ENCODE data around the gene SLX4. TPM values are rescaled to one million over a fixed set of nuclear protein-coding genes. Genes with fewer than 3 reads are reported as not detected.

SLX4 gene
- total and polyA plus RNA-seq, 2 experiments from 2014 or later = 1.9 to 2.3 TPM

DNA sequence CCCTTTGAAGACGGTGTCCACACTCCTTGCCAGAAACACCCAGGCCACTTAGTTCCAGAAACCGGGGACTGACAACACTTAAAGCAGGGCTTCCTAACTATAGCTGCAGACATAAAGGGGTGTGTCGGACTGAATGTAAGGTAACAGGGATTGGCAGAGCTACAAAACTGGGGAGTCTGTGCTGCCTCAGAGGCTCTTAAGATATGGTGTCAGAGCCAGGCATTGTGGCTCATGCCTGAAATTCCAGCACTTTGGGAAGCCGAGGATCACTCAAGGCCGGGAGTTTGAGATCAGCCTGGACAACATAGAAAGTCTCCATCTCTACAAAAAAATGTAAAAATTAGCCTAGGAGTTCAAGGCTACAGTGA lies 20.0 kb downstream of the SLX4 start:
- H3K36me3 ChIP-seq (ENCODE audit: low read depth) = no peaks in the 10 kb centered on the region

DNA sequence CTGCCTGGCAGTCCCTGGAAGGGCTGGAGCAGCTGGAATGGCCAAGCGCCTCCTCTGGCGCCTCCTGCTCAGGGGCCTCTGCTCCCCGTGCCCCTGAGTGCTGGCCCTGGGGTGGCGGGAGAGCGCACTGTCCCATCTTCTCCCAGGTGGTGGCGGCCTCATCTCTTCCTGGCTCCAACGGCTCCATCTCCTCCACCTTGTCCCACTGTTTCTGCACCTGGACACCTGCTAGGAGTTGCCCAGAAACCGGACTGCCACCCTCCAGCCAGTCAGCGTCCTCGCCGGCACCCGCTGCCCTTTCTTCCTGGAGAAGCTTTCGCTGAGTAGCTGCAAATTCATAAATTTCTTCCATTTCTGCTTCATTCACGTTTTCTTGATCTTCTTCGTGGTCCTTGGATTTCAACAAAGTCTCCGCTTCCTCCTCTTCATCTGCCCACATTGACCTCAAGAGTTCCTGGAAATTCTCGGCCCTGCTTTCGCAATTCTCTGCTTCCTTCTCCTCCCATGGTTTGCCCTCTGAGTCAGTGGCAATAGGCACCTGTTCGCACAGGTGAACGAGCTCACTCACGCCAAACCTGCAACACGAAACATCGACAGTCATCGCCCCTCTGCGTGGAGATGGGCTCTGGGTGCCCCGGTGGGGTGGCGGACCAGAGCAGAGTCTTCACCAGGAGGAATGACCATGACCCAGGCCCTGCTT lies 20.5 kb downstream of the SLX4 start:
- no peak overlapping the region for H3K9ac ChIP-seq
- 93% methylated on average over 27 of the region's 27 CpGs for WGBS, 2 experiments (ENCODE audit: low coverage in 1 of 2, low lambda C conversion rate in 2 of 2, missing lambda C conversion rate in 2 of 2)
- no peaks in the 10 kb centered on the region for H3K4me1 ChIP-seq (ENCODE audit: insufficient read depth)
- no peaks in the 10 kb centered on the region for H3K27me3 ChIP-seq (replicated peaks; ENCODE audit: insufficient read depth)
- H4K20me1 ChIP-seq (ENCODE audit: insufficient read depth) = no peaks in the 10 kb centered on the region
- no peak overlapping the region for H3K4me3 ChIP-seq
- H3K4me2 ChIP-seq (ENCODE audit: unreplicated experiment) = no peak overlapping the region
- H3K9me2 ChIP-seq (ENCODE audit: insufficient read depth) = no peaks in the 10 kb centered on the region
- in situ Hi-C loops (cut with MboI) = no loop called here
- no peaks in the 10 kb centered on the region for H3K79me2 ChIP-seq (ENCODE audit: insufficient read depth)
- no peaks in the 10 kb centered on the region for H3K9me3 ChIP-seq (ENCODE audit: low read depth)
- TF ChIP-seq EZH2 (IDR thresholded peaks at IDR 0.05; ENCODE audit: insufficient read depth, poor library complexity, severe bottlenecking) (no peak), EZH2phosphoT487 (IDR thresholded peaks at IDR 0.05; ENCODE audit: insufficient read depth, low read depth) (no peak)
- no peaks in the 10 kb centered on the region for H3F3A ChIP-seq (ENCODE audit: insufficient read depth)
- no peak for DNase-seq
- no peak overlapping the region for H3K27ac ChIP-seq
- no peak overlapping the region for H2AFZ ChIP-seq
- H3K36me3 ChIP-seq (ENCODE audit: low read depth) = no peaks in the 10 kb centered on the region

More for the DNA sequence above, 20.0 kb downstream of the SLX4 start:
- no peak overlapping the region for H3K9ac ChIP-seq
- H3K79me2 ChIP-seq (ENCODE audit: insufficient read depth) = no peaks in the 10 kb centered on the region
- WGBS, 2 experiments (ENCODE audit: low coverage in 1 of 2, low lambda C conversion rate in 2 of 2, missing lambda C conversion rate in 2 of 2) = 93 to 95% methylated on average over 5 of the region's 5 CpGs
- in situ Hi-C loops (cut with MboI) = no loop called here
- H3K27me3 ChIP-seq (replicated peaks; ENCODE audit: insufficient read depth) = no peaks in the 10 kb centered on the region
- no peaks in the 10 kb centered on the region for H3K4me1 ChIP-seq (ENCODE audit: insufficient read depth)
- DNase-seq = no peak
- H3K4me2 ChIP-seq (ENCODE audit: unreplicated experiment) = no peak overlapping the region
- no peaks in the 10 kb centered on the region for H3K9me3 ChIP-seq (ENCODE audit: low read depth)
- H4K20me1 ChIP-seq (ENCODE audit: insufficient read depth) = no peaks in the 10 kb centered on the region
- no peaks in the 10 kb centered on the region for H3F3A ChIP-seq (ENCODE audit: insufficient read depth)
- H3K27ac ChIP-seq = no peak overlapping the region
- H3K4me3 ChIP-seq = no peak overlapping the region
- no peaks in the 10 kb centered on the region for H3K9me2 ChIP-seq (ENCODE audit: insufficient read depth)
- TF ChIP-seq EZH2phosphoT487 (IDR thresholded peaks at IDR 0.05; ENCODE audit: insufficient read depth, low read depth) (no peak), EZH2 (IDR thresholded peaks at IDR 0.05; ENCODE audit: insufficient read depth, poor library complexity, severe bottlenecking) (no peak)
- H2AFZ ChIP-seq = no peak overlapping the region

DNA sequence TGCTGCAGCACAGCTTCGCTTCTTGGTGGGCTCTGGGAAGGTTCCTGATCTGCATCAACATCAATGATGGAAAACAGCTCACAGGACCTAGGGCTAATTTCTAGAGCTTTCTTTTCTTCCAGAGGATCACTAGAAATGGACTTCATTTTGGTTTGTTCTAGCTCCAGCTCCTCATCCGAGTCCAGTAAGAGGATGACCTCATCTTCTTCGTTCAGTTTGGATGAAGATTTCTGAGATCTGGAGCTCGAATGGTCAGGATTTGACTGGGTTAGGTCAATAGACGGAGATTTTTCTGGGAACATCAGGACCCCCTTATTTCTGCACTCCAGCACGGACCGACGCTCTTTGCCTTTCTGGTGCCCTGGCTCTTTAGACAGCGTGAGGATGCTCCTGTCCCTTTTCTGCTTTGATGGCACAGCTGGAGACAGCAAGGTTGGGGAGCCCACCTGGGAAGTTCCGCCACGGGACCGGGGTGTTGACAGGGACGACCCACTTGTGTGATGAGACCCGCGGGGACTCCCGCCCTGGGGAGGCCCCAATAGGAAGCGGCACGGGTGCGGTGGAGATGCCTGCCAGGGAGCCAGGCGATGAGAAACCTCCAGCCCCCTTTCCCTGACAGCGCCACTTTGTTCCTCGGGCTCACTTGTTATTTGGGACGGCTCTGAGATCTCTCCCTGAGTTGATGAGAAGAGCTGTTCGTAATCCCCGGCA lies 21.3 kb downstream of the SLX4 start:
- H3K9ac ChIP-seq = no peak overlapping the region
- WGBS, 2 experiments (ENCODE audit: low coverage in 1 of 2, low lambda C conversion rate in 2 of 2, missing lambda C conversion rate in 2 of 2) = 93 to 95% methylated on average over 20 to 25 of the region's 25 CpGs
- in situ Hi-C loops (cut with MboI) = no loop called here
- no peak overlapping the region for H3K4me2 ChIP-seq (ENCODE audit: unreplicated experiment)
- DNase-seq = no peak
- H3K4me1 ChIP-seq (ENCODE audit: insufficient read depth) = no peaks in the 10 kb centered on the region
- no peaks in the 10 kb centered on the region for H3K9me2 ChIP-seq (ENCODE audit: insufficient read depth)
- H3F3A ChIP-seq (ENCODE audit: insufficient read depth) = no peaks in the 10 kb centered on the region
- H3K27ac ChIP-seq = no peak overlapping the region
- H4K20me1 ChIP-seq (ENCODE audit: insufficient read depth) = no peaks in the 10 kb centered on the region
- H3K4me3 ChIP-seq = no peak overlapping the region
- H3K9me3 ChIP-seq (ENCODE audit: low read depth) = no peaks in the 10 kb centered on the region
- no peak overlapping the region for H2AFZ ChIP-seq
- H3K27me3 ChIP-seq (replicated peaks; ENCODE audit: insufficient read depth) = no peaks in the 10 kb centered on the region
- TF ChIP-seq EZH2phosphoT487 (IDR thresholded peaks at IDR 0.05; ENCODE audit: insufficient read depth, low read depth) = no peak
- no peak for TF ChIP-seq EZH2 (IDR thresholded peaks at IDR 0.05; ENCODE audit: insufficient read depth, poor library complexity, severe bottlenecking)
- no peaks in the 10 kb centered on the region for H3K79me2 ChIP-seq (ENCODE audit: insufficient read depth)
- no peaks in the 10 kb centered on the region for H3K36me3 ChIP-seq (ENCODE audit: low read depth)

DNA sequence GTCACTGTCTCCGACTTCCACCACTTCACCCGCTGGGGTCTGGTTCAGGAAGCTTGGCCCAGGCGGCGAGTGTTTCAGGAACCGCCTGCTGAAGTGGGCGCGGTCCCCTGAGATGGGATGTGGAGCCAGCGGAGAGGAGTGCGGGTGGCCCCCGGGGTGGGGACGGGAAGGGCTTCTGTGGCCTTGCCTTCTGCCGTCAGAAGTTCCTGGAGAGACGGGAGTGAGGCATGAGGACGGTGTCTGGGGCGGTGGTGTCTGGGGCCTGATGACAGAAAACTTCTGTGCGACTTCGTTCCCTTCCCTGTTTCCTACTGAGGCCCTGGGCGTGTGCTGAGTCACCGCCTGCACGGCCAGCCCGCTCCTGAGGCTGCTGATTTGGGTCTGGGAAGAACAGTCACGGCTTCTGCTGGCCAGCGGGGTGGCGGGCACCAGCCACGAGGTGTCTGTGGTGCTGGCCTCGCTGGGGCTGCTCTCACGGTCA lies 21.9 kb downstream of the SLX4 start:
- in situ Hi-C loops (cut with MboI) = no loop called here
- no peak for DNase-seq
- H3K4me3 ChIP-seq = no peak overlapping the region
- H3K36me3 ChIP-seq (ENCODE audit: low read depth) = no peaks in the 10 kb centered on the region
- no peaks in the 10 kb centered on the region for H3K9me3 ChIP-seq (ENCODE audit: low read depth)
- H3K9me2 ChIP-seq (ENCODE audit: insufficient read depth) = no peaks in the 10 kb centered on the region
- H3K27ac ChIP-seq = no peak overlapping the region
- H2AFZ ChIP-seq = no peak overlapping the region
- H4K20me1 ChIP-seq (ENCODE audit: insufficient read depth) = no peaks in the 10 kb centered on the region
- no peak for TF ChIP-seq EZH2 (IDR thresholded peaks at IDR 0.05; ENCODE audit: insufficient read depth, poor library complexity, severe bottlenecking)
- TF ChIP-seq EZH2phosphoT487 (IDR thresholded peaks at IDR 0.05; ENCODE audit: insufficient read depth, low read depth) = no peak
- H3K9ac ChIP-seq = no peak overlapping the region
- no peaks in the 10 kb centered on the region for H3K79me2 ChIP-seq (ENCODE audit: insufficient read depth)
- WGBS, 2 experiments (ENCODE audit: low coverage in 1 of 2, low lambda C conversion rate in 2 of 2, missing lambda C conversion rate in 2 of 2) = 91 to 95% methylated on average over 16 to 27 of the region's 27 CpGs
- H3K27me3 ChIP-seq (replicated peaks; ENCODE audit: insufficient read depth) = no peaks in the 10 kb centered on the region
- H3K4me2 ChIP-seq (ENCODE audit: unreplicated experiment) = no peak overlapping the region
- no peaks in the 10 kb centered on the region for H3F3A ChIP-seq (ENCODE audit: insufficient read depth)
- H3K4me1 ChIP-seq (ENCODE audit: insufficient read depth) = no peaks in the 10 kb centered on the region

All from GM23248 (cell line).